ENCODE measurements around the gene TCFL5. TPM values are rescaled to one million over a fixed set of nuclear protein-coding genes. Genes with fewer than 3 reads are reported as not detected.

TCFL5 gene
- total RNA-seq, 1 donor = 3.8 TPM

DNA sequence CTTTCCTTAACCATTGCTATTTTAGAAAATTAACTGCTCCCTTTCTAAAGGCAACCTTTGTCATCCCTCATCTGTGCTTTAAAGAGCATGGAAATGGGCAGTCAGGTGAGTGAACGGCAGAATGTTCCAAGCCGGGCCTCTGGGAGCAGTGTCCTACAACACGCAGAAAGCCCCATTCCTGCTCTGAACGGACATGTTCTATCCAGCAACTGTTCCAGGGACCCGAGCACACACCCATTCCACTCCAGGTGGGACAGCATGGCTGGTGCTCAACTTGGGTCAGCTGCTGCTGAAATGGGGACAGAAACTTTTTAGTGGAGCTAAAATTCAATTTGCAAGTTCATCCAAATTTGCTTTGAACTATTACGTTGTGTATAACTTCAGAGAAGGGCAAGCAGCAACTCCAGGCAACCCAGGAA, 38.0 kb upstream of the TCFL5 start:
- H3K9me3 ChIP-seq (ENCODE audit: low read depth, low read length) = no peaks in the 10 kb centered on the region
- peaks cover 17% of the 10 kb centered on the region for H3K4me1 ChIP-seq (ENCODE audit: insufficient read depth, low read length)
- no peaks in the 10 kb centered on the region for H3K27me3 ChIP-seq (ENCODE audit: insufficient read depth, low read length)
- no peak overlapping the region for H3K4me3 ChIP-seq (ENCODE audit: low read length)

DNA sequence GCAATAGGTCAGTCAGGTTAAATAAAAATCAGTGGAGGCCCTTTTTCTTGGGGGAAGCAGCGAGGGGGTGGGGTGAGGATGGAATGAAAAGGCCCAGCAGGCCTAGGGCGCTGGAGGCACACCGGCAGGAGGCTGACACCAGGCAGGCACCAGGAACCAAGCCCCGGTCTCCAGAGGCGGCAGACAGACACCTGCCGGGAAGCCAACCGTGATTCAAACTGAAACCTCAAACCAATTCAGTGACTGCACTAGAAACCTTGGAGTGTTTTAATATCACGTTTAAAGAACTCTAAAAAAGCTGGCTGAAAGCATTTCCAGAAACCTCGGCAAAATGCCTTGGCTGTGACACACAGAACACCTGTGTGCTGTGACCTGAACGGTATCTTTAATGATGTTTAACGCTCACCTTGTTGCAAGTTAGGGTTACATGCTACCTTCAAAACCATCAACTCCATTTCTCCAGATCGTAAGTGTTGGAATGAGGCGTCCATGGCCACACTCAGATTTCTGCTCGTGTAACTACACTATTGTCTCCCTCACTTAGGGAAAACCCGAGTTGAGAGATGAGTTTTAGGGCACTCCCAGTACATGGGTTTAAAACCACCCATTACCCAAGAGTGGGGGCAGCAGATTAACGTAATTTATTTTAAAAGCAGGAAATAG, 37.5 kb upstream of the TCFL5 start:
- Histone ChIP-seq H3K4me3 (ENCODE audit: low read length) (no peak overlapping the region), H3K9me3 (ENCODE audit: low read depth, low read length) (no peaks in the 10 kb centered on the region), H3K4me1 (ENCODE audit: insufficient read depth, low read length) (peaks cover 17% of the 10 kb centered on the region), H3K27me3 (ENCODE audit: insufficient read depth, low read length) (no peaks in the 10 kb centered on the region)

DNA sequence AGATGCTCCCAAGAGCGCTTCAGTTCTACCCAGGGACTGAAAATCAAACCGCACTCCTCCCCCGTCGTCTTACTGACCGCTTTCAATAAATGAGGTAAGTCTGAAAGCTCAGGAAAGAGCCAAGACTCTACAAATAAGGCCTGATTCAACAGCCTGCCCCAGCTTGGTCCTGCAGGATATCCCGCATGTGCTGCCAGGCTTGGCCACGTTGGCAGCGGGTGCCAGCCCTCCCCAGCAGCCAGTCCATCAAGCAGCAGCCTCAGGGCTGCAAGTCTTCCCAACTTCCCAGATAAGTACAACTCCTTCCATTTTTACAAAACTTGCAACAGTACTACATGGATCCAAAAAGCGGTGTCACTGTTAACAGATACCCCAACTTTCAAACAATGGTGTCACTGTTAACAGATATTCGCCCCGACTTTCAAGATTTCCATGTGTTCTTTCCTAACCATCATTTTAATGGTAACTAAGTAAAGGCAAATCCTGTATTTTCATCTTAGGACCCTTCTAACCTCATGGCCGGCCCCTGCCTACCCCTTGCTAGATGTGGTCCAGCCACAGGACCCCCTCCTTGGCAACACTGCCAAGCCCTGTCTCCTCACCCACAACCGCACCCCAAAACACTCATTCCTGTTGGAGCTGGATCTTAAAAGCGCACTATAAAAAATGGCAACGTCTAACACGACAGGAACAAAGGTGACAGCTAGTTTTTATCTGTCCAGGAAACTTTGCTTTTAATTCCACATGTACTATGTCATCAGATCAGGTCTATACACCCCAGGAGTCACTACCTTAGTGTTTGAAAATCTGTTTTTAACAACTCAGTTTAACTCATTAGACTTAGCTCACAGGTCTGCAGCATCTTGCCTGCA, 36.7 kb upstream of the TCFL5 start:
- Histone ChIP-seq H3K9me3 (ENCODE audit: low read depth, low read length) (no peaks in the 10 kb centered on the region), H3K4me1 (ENCODE audit: insufficient read depth, low read length) (peaks cover 17% of the 10 kb centered on the region), H3K27me3 (ENCODE audit: insufficient read depth, low read length) (no peaks in the 10 kb centered on the region), H3K4me3 (ENCODE audit: low read length) (no peak overlapping the region)

DNA sequence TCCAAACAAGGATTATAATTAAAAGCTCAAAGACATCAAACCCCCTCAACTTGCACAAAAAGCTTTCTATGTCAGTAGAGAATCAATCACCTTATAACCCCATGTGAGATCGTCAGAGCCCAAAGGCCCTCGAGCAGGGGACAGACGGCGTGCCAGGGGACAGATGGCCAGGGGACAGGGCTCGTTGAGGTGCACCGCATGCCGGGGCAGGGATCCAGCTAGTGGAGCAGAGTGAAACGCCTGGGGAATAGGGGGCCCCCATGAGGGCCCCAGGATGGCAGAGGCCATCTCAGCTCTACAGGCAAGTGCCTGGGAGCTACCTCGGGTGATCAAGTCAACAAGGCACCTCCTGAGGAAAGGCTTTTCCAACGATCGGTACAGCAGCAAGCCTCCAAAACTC, 36.0 kb upstream of the TCFL5 start:
- H3K27me3 ChIP-seq (ENCODE audit: insufficient read depth, low read length) = no peaks in the 10 kb centered on the region
- no peak overlapping the region for H3K4me3 ChIP-seq (ENCODE audit: low read length)
- H3K9me3 ChIP-seq (ENCODE audit: low read depth, low read length) = no peaks in the 10 kb centered on the region
- peaks cover 17% of the 10 kb centered on the region for H3K4me1 ChIP-seq (ENCODE audit: insufficient read depth, low read length)

DNA sequence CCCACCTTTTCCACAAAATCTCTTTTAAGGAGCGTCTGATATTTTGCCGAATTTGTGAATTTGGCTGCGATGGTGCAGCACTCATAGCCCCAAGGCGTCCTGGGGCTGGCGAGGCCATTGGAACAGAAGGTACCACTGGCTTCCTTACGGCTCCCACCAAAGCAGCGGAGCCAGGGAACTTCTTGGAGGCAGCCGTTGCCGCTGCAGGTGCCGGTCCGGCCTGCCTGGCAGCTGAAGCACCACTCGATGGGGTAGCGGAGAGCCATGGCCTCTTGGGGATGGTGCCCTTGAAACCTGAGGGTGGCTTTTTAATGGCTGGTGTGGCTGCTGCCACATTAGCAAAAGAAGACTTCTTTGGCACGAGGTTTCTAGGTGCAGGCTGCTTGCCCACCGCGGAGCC, 34.9 kb upstream of the TCFL5 start:
- no peaks in the 10 kb centered on the region for H3K9me3 ChIP-seq (ENCODE audit: low read depth, low read length)
- H3K4me3 ChIP-seq (ENCODE audit: low read length) = no peak overlapping the region
- peaks cover 17% of the 10 kb centered on the region for H3K4me1 ChIP-seq (ENCODE audit: insufficient read depth, low read length)
- H3K27me3 ChIP-seq (ENCODE audit: insufficient read depth, low read length) = no peaks in the 10 kb centered on the region

DNA sequence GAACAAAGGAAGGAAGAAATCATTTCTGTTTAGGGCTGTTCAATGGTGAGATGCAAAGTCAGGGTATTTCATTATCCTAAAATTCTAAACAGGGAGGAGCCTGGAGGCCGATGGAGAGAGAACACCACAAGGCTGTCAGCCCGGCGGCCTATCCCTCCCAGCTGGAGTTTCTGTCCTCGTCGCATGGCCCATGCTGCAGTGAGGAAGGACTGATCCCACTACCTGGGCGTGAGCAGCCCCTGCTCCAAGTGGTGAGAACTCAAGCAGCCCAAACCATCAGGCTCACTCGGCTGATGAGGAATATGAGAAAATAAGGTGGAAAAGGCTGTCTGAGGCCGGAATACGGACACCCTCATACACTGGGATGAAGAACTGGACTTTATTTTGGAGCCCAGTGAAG, 33.9 kb upstream of the TCFL5 start:
- Histone ChIP-seq H3K4me1 (ENCODE audit: insufficient read depth, low read length) (peaks cover 17% of the 10 kb centered on the region), H3K27me3 (ENCODE audit: insufficient read depth, low read length) (no peaks in the 10 kb centered on the region), H3K4me3 (ENCODE audit: low read length) (no peak overlapping the region)

DNA sequence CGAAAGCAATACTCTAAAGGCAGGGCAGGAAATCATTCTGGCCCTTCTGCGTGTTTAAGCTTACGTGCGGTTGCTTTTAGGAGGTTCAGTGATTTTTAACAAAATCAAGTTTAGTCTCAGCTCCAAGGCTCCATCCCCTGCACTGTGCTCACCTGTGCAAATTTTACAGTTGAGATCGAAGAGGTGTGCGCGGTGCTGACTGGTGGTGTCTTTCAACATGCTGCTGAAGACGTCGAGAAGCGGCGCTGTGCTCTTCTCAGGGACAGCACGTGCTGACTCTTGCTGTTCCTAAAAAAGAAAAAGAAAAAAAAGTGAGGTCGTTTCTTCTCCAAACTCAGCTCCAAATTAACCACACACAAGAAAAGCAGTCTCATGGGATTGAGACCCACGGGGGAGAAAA, 32.6 kb upstream of the TCFL5 start:
- Histone ChIP-seq H3K4me1 (ENCODE audit: insufficient read depth, low read length) (peaks cover 4% of the 10 kb centered on the region), H3K4me3 (ENCODE audit: low read length) (no peak overlapping the region), H3K27me3 (ENCODE audit: insufficient read depth, low read length) (no peaks in the 10 kb centered on the region), H3K9me3 (ENCODE audit: low read depth, low read length) (no peaks in the 10 kb centered on the region)

More for the DNA sequence above, 33.9 kb upstream of the TCFL5 start:
- no peaks in the 10 kb centered on the region for H3K9me3 ChIP-seq (ENCODE audit: low read depth, low read length)

DNA sequence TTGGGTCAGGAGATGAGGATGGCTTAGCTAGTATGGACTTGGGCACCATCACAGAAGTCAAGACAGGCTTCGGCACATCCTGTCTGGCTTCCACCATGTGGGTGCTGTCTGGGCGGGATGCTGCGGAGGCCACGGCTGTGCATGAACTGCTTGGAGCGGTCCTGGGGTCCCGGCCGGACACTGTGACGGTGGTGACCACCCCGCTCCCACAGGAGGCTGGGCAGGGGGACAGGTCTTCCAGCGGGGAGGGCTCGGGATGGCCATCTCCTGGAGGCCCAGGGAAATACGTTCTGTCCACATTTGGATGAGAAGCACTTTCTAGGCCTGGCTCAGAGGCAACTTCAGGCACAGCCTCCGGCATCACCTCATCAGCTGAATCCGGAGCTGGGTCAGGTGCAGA, 32.1 kb upstream of the TCFL5 start:
- H3K27me3 ChIP-seq (ENCODE audit: insufficient read depth, low read length) = no peaks in the 10 kb centered on the region
- H3K9me3 ChIP-seq (ENCODE audit: low read depth, low read length) = no peaks in the 10 kb centered on the region
- H3K4me1 ChIP-seq (ENCODE audit: insufficient read depth, low read length) = no peaks in the 10 kb centered on the region
- no peak overlapping the region for H3K4me3 ChIP-seq (ENCODE audit: low read length)

DNA sequence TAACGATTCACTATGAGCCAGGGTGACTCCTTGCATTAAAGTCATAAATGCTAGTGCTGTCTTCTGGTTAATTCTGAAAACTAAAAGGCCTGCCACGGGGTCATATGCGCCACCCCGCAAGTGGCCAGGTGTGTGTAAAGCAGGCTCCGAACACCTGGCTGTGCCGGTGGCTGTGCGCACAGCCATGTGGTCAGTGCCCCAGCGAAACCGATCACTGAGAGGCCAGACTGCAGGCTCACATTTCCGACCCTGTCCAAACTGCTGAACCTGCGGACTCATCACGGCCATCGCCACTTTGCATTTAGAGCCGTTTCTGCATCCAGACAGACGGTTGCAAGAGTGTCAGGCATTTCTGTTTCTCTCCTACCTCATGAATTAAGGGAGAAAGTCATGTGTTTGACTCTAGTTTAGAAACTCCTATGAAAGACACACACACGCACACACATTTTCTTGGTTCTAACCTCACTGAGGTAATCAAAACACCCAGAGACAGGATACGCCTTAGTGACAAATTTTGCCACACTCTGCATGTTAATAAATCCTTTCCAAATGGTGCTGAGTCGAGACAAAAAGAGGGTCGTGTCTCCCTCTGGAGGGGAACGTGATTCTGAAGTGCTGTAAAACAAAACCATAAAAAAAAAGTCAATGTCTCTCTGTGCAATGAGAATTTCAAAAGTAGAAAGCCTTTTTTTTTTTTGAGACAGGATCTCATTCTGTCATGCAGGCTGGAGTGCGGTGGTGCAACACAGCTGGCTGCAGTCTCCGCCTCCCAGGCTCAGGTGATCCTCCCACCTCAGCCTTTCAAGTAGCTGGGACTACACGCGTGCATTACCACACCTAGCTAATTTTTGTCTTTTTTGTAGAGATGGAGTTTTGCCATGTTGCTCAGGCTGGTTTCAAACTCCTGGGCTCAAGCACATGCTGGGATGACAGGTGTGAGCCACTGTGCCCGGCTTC, 31.0 kb upstream of the TCFL5 start:
- no peaks in the 10 kb centered on the region for H3K27me3 ChIP-seq (ENCODE audit: insufficient read depth, low read length)
- H3K4me1 ChIP-seq (ENCODE audit: insufficient read depth, low read length) = no peaks in the 10 kb centered on the region
- no peaks in the 10 kb centered on the region for H3K9me3 ChIP-seq (ENCODE audit: low read depth, low read length)
- H3K4me3 ChIP-seq (ENCODE audit: low read length) = no peak overlapping the region

DNA sequence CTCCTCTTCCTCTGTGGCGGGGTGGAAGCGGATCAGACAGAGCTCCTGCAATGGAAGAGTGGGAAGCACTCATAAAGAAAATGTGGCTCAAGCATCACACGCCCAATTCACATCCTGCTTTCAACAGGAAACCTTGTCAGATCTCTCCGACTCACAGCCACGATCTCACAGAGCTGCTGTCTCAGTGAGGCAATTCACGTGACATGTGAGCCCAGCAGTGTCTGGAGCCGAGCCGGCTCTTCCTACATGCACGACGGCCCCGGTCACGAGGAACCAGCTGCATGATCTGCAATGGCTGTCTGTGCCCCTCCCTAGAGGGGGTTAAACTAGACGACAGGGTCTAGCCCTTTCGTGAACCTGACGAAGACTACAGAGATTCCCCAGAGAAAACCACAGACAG, 29.5 kb upstream of the TCFL5 start:
- no peaks in the 10 kb centered on the region for H3K9me3 ChIP-seq (ENCODE audit: low read depth, low read length)
- no peaks in the 10 kb centered on the region for H3K27me3 ChIP-seq (ENCODE audit: insufficient read depth, low read length)
- H3K4me1 ChIP-seq (ENCODE audit: insufficient read depth, low read length) = no peaks in the 10 kb centered on the region
- H3K4me3 ChIP-seq (ENCODE audit: low read length) = no peak overlapping the region

DNA sequence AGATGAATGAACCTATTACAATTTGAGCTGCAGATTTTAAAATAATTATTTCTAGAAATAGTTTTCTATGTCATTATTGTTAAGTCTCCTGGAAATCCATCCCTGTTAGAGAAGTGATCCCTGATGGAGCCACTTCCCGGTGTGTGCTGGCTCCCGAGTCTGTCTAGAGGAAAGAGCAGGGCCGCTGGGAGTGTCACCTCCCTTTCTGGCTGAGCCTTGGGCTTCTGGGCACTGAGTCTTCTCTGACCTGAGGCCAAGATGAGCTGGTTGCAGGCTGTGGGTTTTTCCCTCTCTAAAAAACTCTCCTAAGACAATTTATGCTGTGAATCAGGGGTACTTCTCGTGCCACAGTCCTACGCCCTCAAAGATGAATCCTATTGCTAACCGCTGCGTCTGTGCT, 28.8 kb upstream of the TCFL5 start:
- H3K4me1 ChIP-seq (ENCODE audit: insufficient read depth, low read length) = no peaks in the 10 kb centered on the region
- H3K9me3 ChIP-seq (ENCODE audit: low read depth, low read length) = no peaks in the 10 kb centered on the region
- H3K4me3 ChIP-seq (ENCODE audit: low read length) = no peak overlapping the region
- H3K27me3 ChIP-seq (ENCODE audit: insufficient read depth, low read length) = no peaks in the 10 kb centered on the region

DNA sequence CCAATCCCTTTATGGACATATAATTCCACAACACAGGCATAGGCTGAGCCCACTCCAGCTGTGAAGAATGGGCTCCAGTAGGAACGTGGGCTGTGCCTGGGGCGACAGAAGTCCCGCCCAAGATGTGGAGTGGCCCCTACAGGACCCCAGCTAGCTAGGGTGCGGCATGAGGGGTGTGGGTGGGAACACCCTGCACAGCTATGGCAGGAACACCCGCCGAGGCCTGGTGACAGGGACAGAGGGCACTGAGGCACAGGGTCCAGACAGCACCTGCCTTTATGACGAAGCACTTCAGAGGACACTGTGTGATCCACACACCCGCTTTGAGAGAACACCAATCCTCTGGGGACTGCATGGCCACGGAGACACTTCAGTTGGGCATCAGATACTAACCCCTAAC, 28.2 kb upstream of the TCFL5 start:
- no peaks in the 10 kb centered on the region for H3K9me3 ChIP-seq (ENCODE audit: low read depth, low read length)
- no peaks in the 10 kb centered on the region for H3K27me3 ChIP-seq (ENCODE audit: insufficient read depth, low read length)
- H3K4me3 ChIP-seq (ENCODE audit: low read length) = no peak overlapping the region
- no peaks in the 10 kb centered on the region for H3K4me1 ChIP-seq (ENCODE audit: insufficient read depth, low read length)

DNA sequence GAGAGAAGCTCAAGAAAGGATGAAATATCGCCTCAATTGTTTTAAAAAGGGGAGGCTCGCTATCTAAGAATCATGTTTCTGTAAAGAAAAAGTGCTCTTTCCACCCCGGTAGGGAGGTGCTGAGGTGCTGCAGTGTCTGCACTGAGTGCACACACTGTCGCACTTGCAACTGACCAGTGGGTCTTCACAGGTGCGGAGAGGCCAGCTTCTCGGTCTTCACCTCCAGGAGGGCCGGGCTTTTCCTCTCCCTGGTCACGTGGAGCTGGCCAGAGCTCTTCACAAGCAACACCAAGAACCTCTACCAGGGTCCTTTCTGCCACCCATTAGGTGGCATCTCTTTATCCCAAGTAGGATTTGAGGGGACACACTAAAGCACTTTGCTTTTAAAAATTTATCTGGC, 27.8 kb upstream of the TCFL5 start:
- no peaks in the 10 kb centered on the region for H3K27me3 ChIP-seq (ENCODE audit: insufficient read depth, low read length)
- no peak overlapping the region for H3K4me3 ChIP-seq (ENCODE audit: low read length)
- H3K9me3 ChIP-seq (ENCODE audit: low read depth, low read length) = no peaks in the 10 kb centered on the region
- H3K4me1 ChIP-seq (ENCODE audit: insufficient read depth, low read length) = no peaks in the 10 kb centered on the region

DNA sequence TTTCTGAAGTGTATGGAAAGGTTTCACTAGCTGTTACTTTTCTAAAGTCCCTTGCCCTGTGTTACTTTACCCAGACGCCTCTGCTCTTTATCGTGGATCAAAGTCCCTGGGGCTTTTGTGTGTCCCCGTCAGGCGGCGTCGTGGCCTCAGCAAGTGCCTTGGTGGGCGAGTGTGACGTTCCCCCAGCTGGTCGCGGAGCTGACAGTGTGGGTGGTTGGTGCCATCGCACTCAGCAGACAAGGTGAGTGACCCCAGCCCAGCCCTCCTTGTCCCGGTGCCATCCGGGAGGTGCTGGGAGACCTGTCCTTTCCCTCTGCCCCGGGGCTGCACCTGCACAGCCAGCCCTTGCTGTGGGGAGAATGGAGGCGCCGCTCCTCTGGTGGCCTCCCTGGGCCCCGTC, 27.3 kb upstream of the TCFL5 start:
- H3K9me3 ChIP-seq (ENCODE audit: low read depth, low read length) = no peaks in the 10 kb centered on the region
- no peaks in the 10 kb centered on the region for H3K4me1 ChIP-seq (ENCODE audit: insufficient read depth, low read length)
- H3K4me3 ChIP-seq (ENCODE audit: low read length) = no peak overlapping the region
- no peaks in the 10 kb centered on the region for H3K27me3 ChIP-seq (ENCODE audit: insufficient read depth, low read length)

DNA sequence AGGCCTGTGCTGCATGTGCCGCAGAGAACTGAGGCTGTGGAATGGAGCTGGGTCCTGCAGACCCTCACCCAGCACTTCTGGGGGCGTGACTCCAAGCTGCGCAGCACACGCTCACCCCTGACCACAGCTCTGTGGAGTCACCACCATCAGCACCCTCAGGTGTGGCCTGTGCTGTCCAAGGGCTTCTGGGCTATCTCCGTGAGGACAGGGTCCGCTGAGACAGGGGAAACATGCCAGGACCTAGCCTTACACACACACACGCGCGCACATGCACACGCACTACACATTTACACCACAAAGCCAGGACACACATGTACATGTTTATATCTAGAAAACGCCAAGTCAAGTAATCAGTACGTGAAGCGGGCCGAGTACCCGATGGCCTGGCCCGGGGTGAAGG, 26.8 kb upstream of the TCFL5 start:
- H3K4me3 ChIP-seq (ENCODE audit: low read length) = no peak overlapping the region

More for the DNA sequence above, 26.8 kb upstream of the TCFL5 start:
- Histone ChIP-seq H3K9me3 (ENCODE audit: low read depth, low read length) (no peaks in the 10 kb centered on the region), H3K4me1 (ENCODE audit: insufficient read depth, low read length) (no peaks in the 10 kb centered on the region), H3K27me3 (ENCODE audit: insufficient read depth, low read length) (no peaks in the 10 kb centered on the region)

Data from mononuclear cell (primary cell).